ENCODE measurements around the gene SLC26A1. TPM values are rescaled to one million over a fixed set of nuclear protein-coding genes. Genes with fewer than 3 reads are reported as not detected.

SLC26A1 gene
- total RNA-seq, 4 donors from 2014 or later, result not detected

GRCh38 chr4:955931-956381, 37.2 kb downstream of the SLC26A1 start:
- no peak for TF ChIP-seq POLR2A (IDR thresholded peaks at IDR 0.05)
- no peak for TF ChIP-seq EP300 (IDR thresholded peaks at IDR 0.05)
- TF ChIP-seq POLR2AphosphoS5 (IDR thresholded peaks at IDR 0.05), result no peak
- no peak for TF ChIP-seq CTCF (IDR thresholded peaks at IDR 0.05)
- H3K4me1 ChIP-seq, result no peaks in the 10 kb centered on the region
- no peaks in the 10 kb centered on the region for H3K9me3 ChIP-seq
- 80 to 95% methylated on average over 6 to 7 of the region's 12 CpGs for WGBS, 2 donors (ENCODE audit: low coverage in 1 of 2)
- no peaks in the 10 kb centered on the region for H3K27me3 ChIP-seq
- no peak overlapping the region for H3K4me3 ChIP-seq
- peaks cover 0 to 98% of the 10 kb centered on the region in 2 donors for H3K36me3 ChIP-seq
- no peak for ATAC-seq
- H3K27ac ChIP-seq, result no peak overlapping the region

- no peak overlapping the region for H3K4me3 ChIP-seq
- no peak for ATAC-seq
- no peaks in the 10 kb centered on the region for H3K27me3 ChIP-seq
- H3K4me1 ChIP-seq, result no peaks in the 10 kb centered on the region
- TF ChIP-seq EP300 (IDR thresholded peaks at IDR 0.05) (no peak), CTCF (IDR thresholded peaks at IDR 0.05) (no peak), POLR2AphosphoS5 (IDR thresholded peaks at IDR 0.05) (no peak), POLR2A (IDR thresholded peaks at IDR 0.05) (no peak)
- H3K36me3 ChIP-seq, result peaks cover 0 to 96% of the 10 kb centered on the region in 2 donors
- 86 to 97% methylated on average over 3 to 4 of the region's 33 CpGs for WGBS, 2 donors (ENCODE audit: low coverage in 1 of 2)
- H3K9me3 ChIP-seq, result no peaks in the 10 kb centered on the region
- no peak overlapping the region for H3K27ac ChIP-seq
These were observed 37.9 kb downstream of the SLC26A1 start for GRCh38 chr4:955161-955921.

- ATAC-seq, result no peak
- no peak for TF ChIP-seq POLR2AphosphoS5 (IDR thresholded peaks at IDR 0.05)
- H3K27me3 ChIP-seq, result no peaks in the 10 kb centered on the region
- H3K36me3 ChIP-seq, result peaks cover 0 to 87% of the 10 kb centered on the region in 2 donors
- H3K4me3 ChIP-seq, result no peak overlapping the region
- 88 to 94% methylated on average over 12 to 16 of the region's 17 CpGs for WGBS, 2 donors (ENCODE audit: low coverage in 1 of 2)
- H3K9me3 ChIP-seq, result no peaks in the 10 kb centered on the region
- H3K4me1 ChIP-seq, result no peaks in the 10 kb centered on the region
- H3K27ac ChIP-seq, result no peak overlapping the region
These were observed 38.8 kb downstream of the SLC26A1 start for GRCh38 chr4:954211-955020.

GRCh38 chr4:953574-953915, 39.7 kb downstream of the SLC26A1 start:
- TF ChIP-seq POLR2AphosphoS5 (IDR thresholded peaks at IDR 0.05), result no peak
- TF ChIP-seq EP300 (IDR thresholded peaks at IDR 0.05), result no peak
- no peak for TF ChIP-seq CTCF (IDR thresholded peaks at IDR 0.05)
- TF ChIP-seq POLR2A (IDR thresholded peaks at IDR 0.05), result no peak
- H3K27me3 ChIP-seq, result no peaks in the 10 kb centered on the region
- WGBS, 2 donors (ENCODE audit: low coverage in 1 of 2), result 93% methylated on average over 3 to 5 of the region's 13 CpGs
- no peak overlapping the region for H3K4me3 ChIP-seq
- H3K4me1 ChIP-seq, result no peaks in the 10 kb centered on the region
- peaks cover 0 to 78% of the 10 kb centered on the region in 2 donors for H3K36me3 ChIP-seq
- ATAC-seq, result no peak
- H3K9me3 ChIP-seq, result no peaks in the 10 kb centered on the region
- H3K27ac ChIP-seq, result no peak overlapping the region

- H3K9me3 ChIP-seq, result no peaks in the 10 kb centered on the region
- no peak overlapping the region for H3K4me3 ChIP-seq
- H3K27me3 ChIP-seq, result no peaks in the 10 kb centered on the region
- H3K4me1 ChIP-seq, result no peaks in the 10 kb centered on the region
- H3K36me3 ChIP-seq, result peaks cover 0 to 73% of the 10 kb centered on the region in 2 donors
- 90 to 93% methylated on average over 2 to 10 of the region's 28 CpGs for WGBS, 2 donors (ENCODE audit: low coverage in 1 of 2)
- ATAC-seq, result no peak
- no peak overlapping the region for H3K27ac ChIP-seq
- TF ChIP-seq CTCF (IDR thresholded peaks at IDR 0.05), result no peak
These were observed 40.2 kb downstream of the SLC26A1 start for GRCh38 chr4:952881-953573.

Measured in gastroesophageal sphincter (tissue), 4 donors.